Kidney (tissue), 14 donors: ENCODE results near the gene NEK6. TPM values are rescaled to one million over a fixed set of nuclear protein-coding genes. Genes with fewer than 3 reads are reported as not detected.

Experiments
- DNase-seq, 5 donors: peaks; one replicate each; pipeline ENCODE4 v3.0.0-alpha.2; 2013 to 2020
- FAIRE-seq: peaks from 2 replicates; lab custom pipeline; 2012; peaks lifted over from hg19 to GRCh38; lab: Jason Lieb, UNC
- H3K27ac ChIP-seq, 2 donors: one replicate each; pipeline ENCODE4 v1.7.0; 2013; ENCODE audit warnings: low read depth in 2 of 2, low read length in 2 of 2, inconsistent platforms in 1 of 2
- H3K27me3 ChIP-seq: one replicate; pipeline ENCODE4 v1.7.1; 2013; ENCODE audit warnings: low read length, inconsistent platforms; ENCODE audit not compliant: control insufficient read depth, insufficient read depth
- H3K36me3 ChIP-seq, 3 donors: one replicate each; pipeline versions ENCODE4 v1.7.0 to v1.7.1; 2013; ENCODE audit warnings: low read length in 3 of 3, control low read depth in 1 of 3, inconsistent platforms in 1 of 3; ENCODE audit not compliant: insufficient read depth in 3 of 3, control insufficient read depth in 2 of 3
- H3K4me1 ChIP-seq, 3 donors: one replicate each; pipeline versions ENCODE4 v1.7.0 to v1.7.1; 2013; ENCODE audit warnings: low read length in 3 of 3, inconsistent platforms in 1 of 3, low read depth in 1 of 3; ENCODE audit not compliant: control insufficient read depth in 2 of 3, insufficient read depth in 2 of 3
- H3K4me3 ChIP-seq, 3 donors: one replicate each; pipeline versions ENCODE4 v1.7.0 to v1.8.1; 2013; ENCODE audit warnings: low read length in 3 of 3, control low read depth in 1 of 3, inconsistent platforms in 1 of 3
- H3K9ac ChIP-seq, 3 donors: one replicate each; pipeline versions ENCODE4 v1.7.0 to v1.7.1; 2013; ENCODE audit warnings: low read length in 3 of 3, control low read depth in 1 of 3, inconsistent platforms in 1 of 3
- H3K9me3 ChIP-seq, 3 donors: one replicate each; pipeline versions ENCODE4 v1.7.0 to v1.7.1; 2013; ENCODE audit warnings: low read length in 3 of 3, control low read depth in 1 of 3, inconsistent platforms in 1 of 3; ENCODE audit not compliant: control insufficient read depth in 2 of 3, insufficient read depth in 1 of 3
- CTCF ChIP-seq: IDR thresholded peaks from 3 replicates; pipeline ENCODE4 v1.5.1; 2012; ENCODE audit warnings: mild to moderate bottlenecking, moderate library complexity, borderline replicate concordance; ENCODE audit not compliant: insufficient read depth; ENCODE audit errors: extremely low read depth
- intact Hi-C: fragments of 100-400 bp; cut with DNase I; formaldehyde crosslinking; loops from one replicate; pipeline ENCODE4 v1.11.1; 2022
- polyA plus RNA-seq: library from polyadenylated mRNA; stranded (reverse); fragments of 350-450 nt; fragmentation: Illumina TruSeq; extraction: RNeasy Lipid Tissue Mini Kit (QIAGEN cat#74804); gene quantifications from one replicate; pipeline ENCODE4 v1.2.3, GENCODE V29; 2014; ENCODE audit warnings: low read depth, low replicate concordance; ENCODE audit not compliant: insufficient read depth
- total RNA-seq: library from RNA; stranded (reverse); fragmentation: NEBNext Ultra II Directional; extraction: Animal tissue kit (Norgen Biotek cat#: 25700); gene quantifications from one replicate; pipeline ENCODE4 v1.2.1, GENCODE V29; 2021
- donor health status: control.
- donor health status: control.
- donor health status: control.
- donor health status: control.
- donor health status: control.
- donor health status: DM: yes; HTN: yes; CAD: no.
- donor health status: Normal renal cell carcinoma (clear cell type).

Gene NEK6
- total and polyA plus RNA-seq, 2 donors from 2014 or later, result 14.9 to 82.1 TPM

GRCh38 chr9:124266139-124266825 lies 8.5 kb downstream of the NEK6 start:
- Histone ChIP-seq H3K27ac (no peak overlapping the region), H3K4me3 (no peak overlapping the region), H3K27me3 (no peaks in the 10 kb centered on the region), H3K36me3 (no peaks in the 10 kb centered on the region), H3K9ac (no peak overlapping the region), H3K9me3 (no peaks in the 10 kb centered on the region), H3K4me1 (peaks cover 0 to 46% (median 37%) of the 10 kb centered on the region in 3 donors)
- no peak for TF ChIP-seq CTCF
- DNase-seq, result no peak
- intact Hi-C loops, result no loop called here
- no peak for FAIRE-seq

- no peaks in the 10 kb centered on the region for H3K27me3 ChIP-seq
- FAIRE-seq (no peak), DNase-seq (no peak)
- H3K9ac ChIP-seq, result no peak overlapping the region
- intact Hi-C loops, result no loop called here
- H3K27ac ChIP-seq, result no peak overlapping the region
- no peaks in the 10 kb centered on the region for H3K36me3 ChIP-seq
- no peaks in the 10 kb centered on the region for H3K9me3 ChIP-seq
- H3K4me1 ChIP-seq, result peaks cover 0 to 47% (median 34%) of the 10 kb centered on the region in 3 donors
- TF ChIP-seq CTCF, result no peak
- no peak overlapping the region for H3K4me3 ChIP-seq
Measured at GRCh38 chr9:124266826-124267201, 9.1 kb downstream of the NEK6 start.

GRCh38 chr9:124267271-124267807 lies 9.6 kb downstream of the NEK6 start:
- Histone ChIP-seq H3K36me3 (no peaks in the 10 kb centered on the region), H3K27me3 (no peaks in the 10 kb centered on the region), H3K4me1 (peaks cover 0 to 48% (median 29%) of the 10 kb centered on the region in 3 donors), H3K9me3 (no peaks in the 10 kb centered on the region), H3K9ac (no peak overlapping the region), H3K27ac (peak overlapping the region; percentile 47 to 70), H3K4me3 (no peak overlapping the region)
- no peak for FAIRE-seq
- peak in 2 of 5 donors; percentile 53 to 94 for DNase-seq
- TF ChIP-seq CTCF, result no peak
- intact Hi-C loops, result no loop called here
